ENCODE data around the gene BTBD8.
A peak's percentile ranks its signal among the peaks of the same experiment; 100 is the strongest.

BTBD8 gene

DNA sequence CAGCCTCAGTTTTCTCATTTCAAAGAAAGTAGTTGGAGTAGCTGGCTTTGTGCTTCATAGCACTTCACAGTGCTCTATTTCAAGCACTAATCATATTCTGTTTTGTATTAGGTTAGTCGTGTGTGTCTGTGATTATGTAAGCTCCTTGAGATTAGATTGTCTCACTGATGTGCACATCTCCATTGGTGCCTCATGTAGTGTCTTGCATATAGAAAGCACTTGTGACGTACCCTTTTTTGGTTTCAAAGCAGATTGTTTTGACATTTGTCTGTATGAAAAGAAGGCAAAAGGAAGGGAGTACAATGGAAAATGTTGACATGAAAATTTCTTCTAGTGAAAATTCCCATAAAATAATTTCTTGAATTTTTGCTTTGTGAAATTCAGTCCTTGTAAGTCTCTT is 13.9 kb downstream of the BTBD8 start:
- no peak for DNase-seq (ENCODE audit: low read depth)

DNA sequence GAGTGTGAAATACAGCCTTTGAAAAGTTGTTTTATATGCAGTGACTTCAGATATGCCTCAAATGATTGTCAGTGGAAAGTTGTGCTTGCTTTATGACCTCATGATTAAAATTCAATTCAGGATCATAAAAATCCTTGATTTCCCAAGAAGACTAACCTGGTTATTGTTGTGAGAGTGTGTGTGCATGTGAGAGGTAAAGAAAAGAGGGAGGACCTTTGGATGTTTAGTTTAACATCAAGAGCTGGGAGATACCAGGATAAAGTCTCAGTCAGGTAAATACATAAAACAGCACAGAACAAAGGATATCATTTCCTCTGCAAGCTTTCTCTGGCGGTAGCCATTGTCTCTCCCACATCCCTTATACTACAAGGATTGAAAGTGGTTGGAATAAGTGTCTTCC is 14.4 kb downstream of the BTBD8 start:
- DNase-seq (ENCODE audit: low read depth) = no peak

DNA sequence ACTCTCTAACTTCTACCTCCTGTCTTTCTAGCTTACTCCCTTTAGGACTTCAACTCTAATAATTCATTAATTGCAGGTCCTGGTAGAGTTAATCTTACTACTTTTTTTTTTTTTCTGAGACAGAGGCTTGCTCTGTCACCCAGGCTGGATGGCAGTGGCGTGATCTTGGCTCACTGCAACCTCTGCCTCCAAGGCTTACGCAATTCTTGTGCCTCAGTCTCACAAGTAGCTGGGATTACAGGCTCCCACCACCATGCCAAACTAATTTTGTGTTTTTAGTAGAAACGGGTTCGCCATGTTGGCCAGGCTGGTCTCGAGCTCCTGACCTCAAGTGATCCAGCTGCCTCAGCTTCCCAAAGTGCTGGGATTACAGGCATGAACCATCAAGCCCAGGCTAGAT is 15.7 kb downstream of the BTBD8 start:
- DNase-seq (ENCODE audit: low read depth) = no peak

DNA sequence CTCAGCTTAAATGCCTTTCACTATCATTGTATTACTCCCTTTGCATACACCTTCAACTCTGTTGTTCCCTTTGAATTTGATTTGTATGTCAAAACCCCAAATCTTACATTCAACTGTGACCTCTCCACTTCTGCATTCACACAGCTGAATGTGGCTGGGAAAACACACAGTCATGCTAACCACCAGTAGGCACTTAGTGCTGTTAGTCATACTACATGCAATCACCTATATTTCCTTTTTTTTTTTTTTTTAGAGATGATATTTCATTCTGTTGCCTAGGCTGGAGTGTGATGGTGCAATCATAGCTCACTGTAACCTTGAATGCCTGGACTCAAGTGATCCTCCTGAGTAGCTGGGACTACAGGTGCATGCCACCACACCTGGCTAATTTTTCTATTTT is 16.2 kb downstream of the BTBD8 start:
- DNase-seq (ENCODE audit: low read depth) = peak; percentile 48

DNA sequence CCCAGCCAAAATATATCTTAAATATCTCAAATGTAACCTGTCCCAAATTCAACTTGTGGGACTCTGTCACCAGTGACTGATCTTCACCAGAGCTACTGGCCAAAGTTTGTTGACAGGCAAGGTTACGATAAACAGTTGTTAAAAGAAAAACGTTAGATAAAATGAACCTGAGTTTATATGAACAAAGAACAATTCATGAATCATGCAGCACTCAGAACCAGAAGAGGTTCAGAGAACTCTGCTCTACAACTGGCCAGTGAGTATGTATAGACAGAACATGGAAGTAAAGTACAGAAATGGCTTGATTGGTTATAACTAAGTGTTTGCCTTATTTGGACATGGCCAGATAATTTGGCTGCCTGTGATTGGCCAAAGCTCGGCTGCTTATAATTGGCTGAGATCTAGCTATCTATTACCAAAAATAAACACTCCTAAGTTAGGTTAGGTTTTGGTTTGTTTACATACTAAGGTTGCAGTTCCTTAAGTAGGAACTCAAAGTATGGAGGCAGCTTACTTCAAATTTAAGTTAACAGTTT is 25.5 kb downstream of the BTBD8 start:
- DNase-seq (ENCODE audit: low read depth) = no peak

DNA sequence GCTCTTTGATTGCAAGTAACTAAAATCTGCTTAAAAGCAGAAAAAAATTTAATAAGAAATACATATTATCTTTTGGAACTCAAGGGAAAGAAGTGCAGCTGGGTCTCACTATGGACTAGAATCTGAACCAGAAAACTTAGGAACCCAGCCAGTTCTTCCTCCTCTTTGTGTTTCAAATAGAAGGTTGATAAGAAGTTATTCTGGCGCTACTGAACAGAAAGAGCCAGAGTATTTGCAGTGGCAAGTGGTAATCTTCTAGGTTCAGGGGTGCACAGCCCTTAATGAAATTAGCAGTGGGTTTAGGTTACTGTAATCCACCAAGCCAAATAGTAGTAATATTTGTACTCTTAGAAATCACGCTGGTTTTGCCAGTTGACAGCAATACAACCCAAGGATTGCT is 28.5 kb downstream of the BTBD8 start:
- no peak for DNase-seq (ENCODE audit: low read depth)

DNA sequence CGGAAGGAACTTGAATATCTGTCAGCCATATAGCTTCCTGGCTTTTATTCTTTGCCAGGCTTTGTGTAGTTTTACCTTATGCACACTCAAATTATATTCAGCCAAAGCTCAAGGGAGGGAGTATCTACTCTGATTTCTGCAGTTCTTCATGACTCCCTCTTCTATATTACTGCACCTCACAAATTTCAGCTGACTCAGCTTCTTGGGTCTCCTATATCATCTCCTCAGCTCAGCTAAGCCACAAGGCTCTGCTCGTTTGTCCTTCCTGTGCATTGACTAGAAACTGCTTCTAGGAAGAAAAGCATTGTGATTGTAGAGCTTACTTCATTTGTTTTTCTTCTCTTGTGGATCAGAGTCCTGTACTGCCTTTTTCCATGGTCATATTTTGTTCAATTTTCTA is 37.4 kb downstream of the BTBD8 start:
- DNase-seq (ENCODE audit: low read depth) = no peak

DNA sequence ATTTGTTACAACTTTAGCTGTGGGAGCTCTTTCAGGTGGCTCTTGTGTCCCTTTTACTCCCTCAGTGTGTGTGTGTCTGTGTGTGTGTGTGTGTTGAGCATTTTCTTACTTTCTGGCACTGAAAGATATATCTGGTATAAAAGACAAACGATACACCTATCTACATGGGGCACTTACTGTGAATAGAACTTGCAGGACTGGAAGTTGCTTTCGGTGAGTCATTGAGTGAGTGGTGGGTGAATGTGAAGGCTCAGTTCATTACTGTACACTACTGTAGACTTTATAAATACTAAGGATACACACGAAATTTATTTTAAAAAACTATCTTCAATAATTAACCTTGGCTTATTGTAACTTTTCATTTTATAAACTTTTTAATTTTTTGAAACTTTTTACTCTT is 38.7 kb downstream of the BTBD8 start:
- peak; percentile 18 for DNase-seq (ENCODE audit: low read depth)

DNA sequence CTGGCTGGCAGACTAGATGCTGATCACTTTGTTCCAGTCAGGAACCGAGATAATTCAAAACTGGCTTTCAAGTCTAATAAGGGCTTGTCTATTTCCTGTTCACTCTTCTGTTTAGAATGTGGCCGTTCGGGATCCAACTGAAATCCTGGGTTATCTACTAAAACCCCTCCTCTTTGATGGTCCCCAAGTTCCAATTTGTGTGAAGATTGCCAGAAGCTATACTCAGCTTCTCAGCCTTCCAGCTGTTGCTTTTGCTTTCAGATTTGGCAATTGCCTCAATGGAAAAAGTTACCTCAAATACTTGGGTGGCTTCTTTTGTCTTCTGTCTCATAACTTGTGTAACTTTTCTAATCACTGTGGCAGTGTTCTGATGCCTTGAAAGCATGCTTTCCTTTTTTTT is 43.7 kb downstream of the BTBD8 start:
- no peak for DNase-seq (ENCODE audit: low read depth)

DNA sequence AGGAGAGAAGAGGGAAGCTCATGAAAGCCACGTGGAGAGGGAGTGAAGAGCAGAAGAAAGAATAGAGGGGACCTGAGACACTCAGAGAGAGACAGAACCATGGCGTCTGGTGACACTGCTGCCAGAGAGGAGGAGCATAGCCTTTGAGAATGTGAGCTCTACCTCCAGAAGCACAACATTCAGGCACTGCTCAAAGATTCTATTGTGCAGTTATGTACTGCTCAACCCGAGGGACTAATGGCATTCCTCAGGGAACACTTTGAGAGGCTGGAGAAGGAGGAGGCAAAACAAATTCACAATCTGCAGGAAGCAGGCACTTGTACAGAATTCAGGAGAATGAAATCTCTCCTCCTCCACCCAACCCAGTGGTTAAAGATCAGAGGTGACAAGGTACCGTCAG is 45.1 kb downstream of the BTBD8 start:
- DNase-seq (ENCODE audit: low read depth) = no peak

DNA sequence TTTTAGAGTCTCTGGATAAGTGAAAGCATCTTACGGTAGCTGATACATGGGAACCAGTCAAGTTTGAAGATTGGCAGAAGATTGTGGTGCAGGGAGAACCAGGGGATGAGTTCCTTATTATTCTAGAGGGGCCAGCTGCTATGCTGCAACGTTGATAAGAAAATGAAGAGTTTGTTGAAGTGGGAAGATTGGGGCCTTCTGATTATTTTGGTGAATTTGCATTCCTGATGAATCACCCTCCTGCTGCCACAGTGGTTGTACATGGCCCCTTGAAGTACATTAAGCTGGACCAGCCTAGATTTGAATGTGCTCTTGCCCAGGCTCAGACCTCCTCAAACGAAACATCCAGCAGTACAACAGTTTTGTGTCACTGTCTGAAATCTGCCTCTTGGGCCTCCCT is 45.9 kb downstream of the BTBD8 start:
- no peak for DNase-seq (ENCODE audit: low read depth)

DNA sequence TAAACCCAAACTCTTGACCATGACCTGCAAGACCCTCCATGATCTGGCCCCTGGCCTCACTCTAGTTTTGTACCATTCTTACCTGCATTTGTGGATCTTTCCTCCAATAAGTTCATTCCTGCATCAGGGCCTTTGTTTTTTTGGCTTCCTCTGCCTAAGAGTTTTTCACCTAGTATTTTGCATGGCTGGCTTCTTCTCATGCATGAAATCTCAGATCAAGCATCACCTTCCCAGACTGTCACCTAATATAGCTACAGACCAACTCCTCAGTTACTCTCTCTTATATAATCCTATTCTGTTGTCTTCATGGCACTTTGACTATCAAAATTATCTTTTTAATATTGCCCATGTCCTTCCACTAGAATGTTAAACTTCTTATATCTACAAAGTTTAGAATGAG is 54.2 kb downstream of the BTBD8 start:
- DNase-seq (ENCODE audit: low read depth) = no peak

DNA sequence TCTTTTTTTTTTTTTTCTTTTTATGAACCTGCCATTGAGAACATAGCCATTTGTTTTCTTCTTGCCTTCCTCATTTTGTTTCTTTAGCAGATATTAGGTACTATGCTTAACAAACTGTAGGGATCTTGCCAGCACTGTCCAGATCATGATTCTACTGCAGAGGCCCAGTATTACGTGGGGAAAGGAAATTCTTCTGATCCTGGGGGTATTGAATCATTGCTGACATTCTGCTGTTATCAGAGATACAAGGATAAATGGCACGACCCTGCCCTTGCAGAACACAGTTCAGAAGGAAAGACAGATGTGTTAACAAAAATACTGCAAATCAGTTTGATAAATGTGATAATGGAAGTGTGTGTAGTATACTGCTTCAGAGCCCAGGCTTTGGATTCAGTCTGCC is 56.2 kb downstream of the BTBD8 start:
- peak; percentile 24 for DNase-seq (ENCODE audit: low read depth)

DNA sequence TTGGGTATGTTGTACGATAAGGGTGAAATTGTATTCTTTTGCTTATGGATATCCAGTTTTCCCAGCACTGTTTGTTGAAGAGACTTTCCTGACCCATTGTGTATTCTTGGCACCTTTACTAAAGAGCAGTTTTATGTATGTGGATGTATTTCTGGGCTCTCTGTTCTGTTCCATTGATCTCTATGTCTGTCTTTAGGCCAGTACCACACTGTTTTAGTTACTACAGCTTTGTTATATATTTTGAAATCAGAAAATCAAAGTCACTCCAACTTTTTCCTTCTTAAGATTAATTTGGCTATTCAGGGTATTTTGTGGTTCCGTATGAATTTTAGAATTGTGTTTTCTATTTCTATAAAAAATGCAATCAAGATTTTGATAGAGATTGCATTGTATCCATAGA is 74.8 kb downstream of the BTBD8 start:
- DNase-seq (ENCODE audit: low read depth) = no peak

DNA sequence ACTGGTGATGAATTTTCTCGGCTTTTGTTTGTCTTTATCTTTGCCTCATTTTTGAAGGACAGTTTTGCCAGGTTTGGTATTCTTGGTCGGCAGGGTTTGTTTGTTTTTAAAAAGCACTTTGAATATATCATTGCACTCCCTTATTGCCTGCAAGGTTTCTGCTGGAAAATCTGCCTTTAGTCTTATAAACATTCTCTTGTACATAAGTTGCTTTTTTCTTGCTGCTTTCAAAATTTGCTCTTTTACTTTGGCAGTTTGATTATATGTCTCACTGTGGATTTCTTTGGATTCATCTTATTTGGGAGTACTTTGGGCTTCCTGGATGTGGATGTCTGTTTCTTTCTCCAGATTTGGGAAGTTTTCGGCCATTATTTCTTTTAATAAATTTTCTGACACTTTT is 79.4 kb downstream of the BTBD8 start:
- DNase-seq (ENCODE audit: low read depth) = no peak

DNA sequence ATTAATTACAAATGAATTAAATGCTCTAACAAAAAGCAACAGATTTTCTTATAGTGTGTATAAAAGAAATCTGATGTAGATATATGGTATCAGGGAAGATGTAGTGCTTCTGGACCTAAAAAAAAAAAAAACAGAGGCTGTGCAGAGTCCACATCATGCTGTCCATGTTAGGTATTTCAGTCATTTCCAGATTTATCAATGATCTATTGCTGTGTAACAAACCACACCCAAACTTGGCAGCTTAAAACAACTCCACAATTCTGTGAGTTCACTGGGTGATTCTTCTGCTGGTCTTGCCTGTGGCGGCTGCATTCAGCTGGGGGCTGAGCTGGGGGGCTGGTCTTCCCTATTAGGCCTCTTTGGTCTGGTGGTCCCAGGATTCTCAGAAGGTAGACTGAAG is 85.2 kb downstream of the BTBD8 start:
- no peak for DNase-seq (ENCODE audit: low read depth)

DNA sequence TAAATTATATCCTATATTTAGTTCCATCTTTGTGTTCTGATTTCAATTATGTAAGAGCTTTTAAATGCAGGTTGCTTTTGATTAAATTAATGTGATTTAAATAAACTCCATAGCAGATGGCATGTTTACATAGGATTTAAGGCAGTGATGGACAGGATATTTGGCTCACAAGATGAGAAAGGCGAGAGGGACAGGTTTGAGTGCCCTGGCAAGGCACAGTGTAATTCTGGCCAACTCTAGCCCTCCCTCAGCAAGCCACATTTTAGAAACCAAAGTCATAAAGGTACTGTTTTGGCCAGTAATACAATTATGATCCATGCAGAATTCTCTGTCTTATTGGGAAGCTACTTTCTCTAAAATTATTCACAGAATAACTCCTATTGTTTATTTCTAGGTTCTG is 87.0 kb downstream of the BTBD8 start:
- DNase-seq (ENCODE audit: low read depth) = no peak

DNA sequence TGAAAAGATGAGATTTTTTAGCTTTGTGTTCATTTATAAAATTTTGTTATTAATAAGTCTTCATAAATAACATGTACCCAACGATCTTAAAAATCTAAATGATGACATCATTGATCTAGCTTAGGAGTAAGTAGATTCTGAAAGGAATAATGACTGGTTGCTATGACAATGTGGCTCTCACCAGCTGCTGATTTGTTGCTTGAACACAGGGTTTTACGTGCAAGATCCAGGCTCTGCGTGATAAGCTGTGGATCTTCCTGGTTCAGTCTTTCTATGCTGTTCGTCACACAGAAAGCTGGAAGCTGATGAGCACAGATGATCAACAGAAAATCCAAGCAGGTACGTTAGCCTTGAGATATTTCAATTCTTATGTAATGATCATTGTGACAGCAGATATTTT is 88.5 kb downstream of the BTBD8 start:
- DNase-seq (ENCODE audit: low read depth) = peak; percentile 33

DNA sequence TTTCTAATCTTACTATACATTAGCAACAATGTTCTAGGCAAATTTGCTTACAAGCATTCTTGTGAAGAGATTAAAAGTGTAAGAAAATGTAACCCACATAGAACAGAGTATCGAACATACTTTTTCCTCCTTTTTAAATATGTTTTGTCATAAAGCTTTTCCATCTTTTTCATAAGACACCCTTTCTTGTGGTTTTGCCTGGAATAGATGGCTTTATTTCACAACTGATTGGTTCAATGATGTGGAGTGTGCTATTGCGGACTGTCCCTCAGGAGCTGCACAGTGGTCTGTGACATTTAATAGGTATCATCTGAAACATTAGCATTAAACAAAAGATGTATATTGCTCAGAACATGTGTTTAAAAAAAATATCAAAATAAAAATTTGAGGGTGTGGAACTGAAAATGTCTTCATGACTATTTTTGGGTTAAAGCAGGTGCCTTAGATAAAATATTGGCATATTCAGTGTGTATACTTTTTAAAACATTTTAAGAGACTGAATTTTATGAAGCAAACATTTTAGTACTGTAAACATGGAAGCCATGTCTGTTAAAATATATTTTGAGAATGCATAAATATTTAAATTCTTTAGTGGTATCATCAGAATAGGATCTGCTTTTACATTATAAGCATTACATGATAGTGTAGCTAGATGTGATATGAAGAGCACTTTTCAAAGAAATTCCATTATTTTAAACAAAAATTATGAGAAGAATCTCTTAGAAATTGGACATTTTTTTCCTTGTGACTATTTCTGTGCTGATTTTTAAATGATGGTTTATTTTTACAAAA is 89.3 kb downstream of the BTBD8 start:
- no peak for DNase-seq (ENCODE audit: low read depth)

DNA sequence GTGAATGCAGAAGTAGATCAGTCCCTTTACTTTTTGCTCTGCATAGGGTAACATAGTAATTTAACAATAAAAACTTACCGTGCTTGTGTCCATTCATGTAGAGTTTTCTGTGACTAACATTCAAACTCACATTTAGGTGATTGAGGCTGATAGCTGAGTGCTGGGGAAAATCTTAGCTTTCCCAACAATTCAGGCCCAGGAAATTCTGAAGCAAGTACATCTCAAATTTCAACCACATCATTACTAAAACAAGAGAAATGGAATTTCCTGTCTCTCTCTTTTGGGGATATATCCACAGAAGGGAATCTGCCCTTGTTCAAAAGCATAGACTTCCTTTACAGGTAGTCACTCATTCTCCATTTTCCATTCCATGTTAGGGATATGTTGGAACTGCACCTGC is 104.5 kb downstream of the BTBD8 start:
- peak; percentile 69 for DNase-seq (ENCODE audit: low read depth)

DNA sequence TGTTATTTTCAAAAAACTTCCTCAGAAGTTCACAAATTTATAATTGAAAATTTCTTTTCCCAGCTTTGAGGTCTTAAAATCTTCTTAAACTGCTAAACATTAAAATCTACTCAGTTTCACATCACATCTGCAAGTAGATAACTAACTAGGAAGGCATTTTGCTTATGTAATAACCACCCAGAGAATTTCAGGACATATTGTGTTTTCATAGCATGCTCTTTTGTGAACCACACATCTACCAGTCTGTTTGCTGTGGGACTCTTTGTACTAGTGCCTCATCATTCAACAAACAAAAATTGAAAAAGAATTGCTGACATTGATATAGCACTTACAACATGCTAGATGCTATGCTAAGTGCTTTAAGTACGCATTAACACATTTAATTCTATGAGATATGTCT is 105.9 kb downstream of the BTBD8 start:
- DNase-seq (ENCODE audit: low read depth) = peak; percentile 46

DNA sequence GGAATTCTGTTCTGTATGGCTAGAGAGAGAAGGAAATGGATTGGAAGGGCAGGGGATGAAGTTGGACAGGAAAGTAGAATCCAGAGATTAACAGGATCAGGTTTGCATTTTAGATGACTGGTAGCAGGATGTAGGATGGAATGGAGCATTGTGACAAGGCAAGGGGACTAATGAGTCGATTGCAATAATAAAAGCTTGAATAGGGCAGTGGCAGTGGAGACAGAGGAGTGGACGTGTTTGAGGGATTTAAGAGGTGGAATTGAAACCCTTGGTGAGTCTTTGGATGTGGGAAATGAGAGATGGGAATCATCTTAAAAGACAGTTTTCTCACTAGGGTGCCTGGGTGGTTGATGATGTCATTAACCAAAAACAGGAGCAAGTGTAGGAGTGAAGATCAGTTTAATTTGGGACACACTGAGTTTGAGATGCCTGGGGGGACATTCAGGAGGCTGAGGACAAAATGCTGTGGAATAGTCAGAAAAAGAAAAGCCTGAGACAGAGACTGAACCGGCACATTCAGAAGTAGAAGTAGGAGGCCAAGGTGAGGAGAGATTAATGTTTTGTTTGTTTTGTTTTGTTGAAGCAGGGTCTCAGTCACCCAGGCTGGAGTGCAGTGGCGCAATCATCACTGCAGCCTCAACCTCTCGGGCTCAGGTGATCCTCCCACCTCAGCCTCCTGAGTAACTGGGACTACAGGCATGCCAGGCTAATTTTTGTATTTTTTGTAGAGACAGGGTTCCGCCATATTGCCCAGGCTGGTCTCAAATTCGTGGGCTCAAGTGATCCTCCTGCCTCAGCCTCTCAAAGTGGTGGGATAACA is 108.5 kb downstream of the BTBD8 start:
- DNase-seq (ENCODE audit: low read depth) = no peak

DNA sequence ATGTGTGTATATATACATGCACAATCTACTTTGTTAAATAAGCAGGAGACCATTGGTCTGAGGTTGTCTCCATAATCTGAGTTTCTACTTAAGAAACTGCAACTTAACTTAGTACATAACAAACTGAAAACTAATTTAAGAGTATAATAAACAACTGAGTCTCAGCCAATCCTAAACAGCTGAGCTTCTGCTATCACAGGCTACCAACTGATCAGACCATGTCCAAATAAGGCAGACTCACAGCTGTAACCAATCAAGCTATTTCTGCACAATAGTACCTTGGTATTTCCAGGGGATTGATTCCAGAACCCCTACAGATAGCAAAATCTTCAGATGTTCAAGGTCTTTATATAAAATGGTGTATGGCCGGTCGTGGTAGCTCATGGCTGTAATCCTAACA is 111.6 kb downstream of the BTBD8 start:
- DNase-seq (ENCODE audit: low read depth) = no peak

Measured in amniotic epithelial cell (primary cell).